Thyroid gland (tissue), 4 donors: ENCODE data around the gene KIF16B. TPM values are rescaled to one million over a fixed set of nuclear protein-coding genes. Genes with fewer than 3 reads are reported as not detected.
"Not testable (repeated sequence)": the region's sequence is repeated elsewhere in the genome, so short reads cannot be mapped to it uniquely, and the experiment has no call there.

Source experiments
- DNase-seq, 2 donors: peaks; one replicate each; pipeline ENCODE4 v3.0.0-alpha.2; 2019
- H3K27ac ChIP-seq, 3 donors: fragments of 200-600 bp; sonication (generic); 1 replicate in 2 of 3; 2 replicates in 1 of 3; pipeline ENCODE4 v1.5.1; 2016 to 2019; ENCODE audit warnings: mild to moderate bottlenecking in 1 of 3, moderate library complexity in 1 of 3
- H3K27me3 ChIP-seq: fragments of 200-600 bp; sonication (generic); one replicate; pipeline ENCODE4 v1.5.1; 2019
- H3K36me3 ChIP-seq, 2 donors: fragments of 200-600 bp; sonication (generic); one replicate each; pipeline ENCODE4 v1.5.1; 2016 to 2019
- H3K4me1 ChIP-seq, 2 donors: fragments of 200-600 bp; sonication (generic); one replicate each; pipeline ENCODE4 v1.5.1; 2017 to 2019
- H3K4me3 ChIP-seq, 3 donors: fragments of 200-600 bp; sonication (generic); replicated peaks in 1 of 3; 1 replicate in 2 of 3; 2 replicates in 1 of 3; pipeline ENCODE4 v1.5.1; 2016; ENCODE audit warnings: mild to moderate bottlenecking in 1 of 3
- H3K9me3 ChIP-seq: fragments of 200-600 bp; sonication (generic); one replicate; pipeline ENCODE4 v1.5.1; 2017
- CTCF ChIP-seq, 6 experiments: fragments of 200-600 bp in 3 of 6; fragments of 450-650 bp in 3 of 6; sonication (generic) in 3 of 6; IDR thresholded peaks; one replicate each; pipeline ENCODE4 v1.5.1; 2016 to 2019; ENCODE audit warnings: antibody characterized with exemption in 6 of 6, mild to moderate bottlenecking in 2 of 6, inconsistent platforms in 1 of 6, moderate library complexity in 1 of 6
- POLR2A ChIP-seq, 2 donors: fragments of 450-650 bp; IDR thresholded peaks; one replicate each; pipeline ENCODE4 v1.6.1; 2017; ENCODE audit warnings: antibody characterized with exemption in 2 of 2, mild to moderate bottlenecking in 2 of 2, moderate library complexity in 1 of 2
- WGBS, 2 donors: methylation state at CpG; one replicate each; pipeline ENCODE4 v1.1.5; 2017; 5-methylcytosine and 5-hydroxymethylcytosine counted together
- intact Hi-C: fragments of 100-400 bp; cut with DNase I; formaldehyde crosslinking; loops from one replicate; pipeline ENCODE4 v1.15.1; 2023
- total RNA-seq, 4 donors: library from RNA; depleted of rRNA; stranded (reverse); fragments of >200 nt; gene quantifications; one replicate each; pipeline ENCODE4 v1.2.3, GENCODE V29; 2016

Gene KIF16B
- total RNA-seq, 4 donors from 2014 or later = 18.5 to 32.8 (median 28.6) TPM

- 82 to 83% methylated on average over 2 of the region's 2 CpGs for WGBS, 2 donors
- DNase-seq = no peak
- H3K36me3 ChIP-seq = no peaks in the 10 kb centered on the region
- peaks cover 5 to 10% of the 10 kb centered on the region in 2 donors for H3K4me1 ChIP-seq
- no peaks in the 10 kb centered on the region for H3K9me3 ChIP-seq
- intact Hi-C loops = no loop called here
- H3K27ac ChIP-seq = no peak overlapping the region
- TF ChIP-seq POLR2A (IDR thresholded peaks at IDR 0.05) (no peak), CTCF (IDR thresholded peaks at IDR 0.05) (no peak)
- no peaks in the 10 kb centered on the region for H3K27me3 ChIP-seq
- no peak overlapping the region for H3K4me3 ChIP-seq
These were observed 311.4 kb downstream of the KIF16B start for GRCh38 chr20:16261733-16262273.

- Histone ChIP-seq H3K27ac (no peak overlapping the region), H3K4me1 (peaks cover 5 to 10% of the 10 kb centered on the region in 2 donors), H3K9me3 (no peaks in the 10 kb centered on the region), H3K36me3 (no peaks in the 10 kb centered on the region), H3K27me3 (no peaks in the 10 kb centered on the region), H3K4me3 (no peak overlapping the region)
- DNase-seq = no peak
- intact Hi-C loops = no loop called here
- WGBS, 2 donors = 94% methylated on average over 7 of the region's 7 CpGs
- TF ChIP-seq CTCF (IDR thresholded peaks at IDR 0.05) = no peak
- no peak for TF ChIP-seq POLR2A (IDR thresholded peaks at IDR 0.05)
These were observed 312.3 kb downstream of the KIF16B start for GRCh38 chr20:16260911-16261310.

GRCh38 chr20:16260133-16260532 is 313.1 kb downstream of the KIF16B start:
- H3K36me3 ChIP-seq, DNase-seq, H3K4me3 ChIP-seq, H3K27me3 ChIP-seq, intact Hi-C loops, H3K9me3 ChIP-seq, H3K27ac ChIP-seq, H3K4me1 ChIP-seq: not testable (repeated sequence)
- 91 to 100% methylated on average over 6 of the region's 12 CpGs for WGBS, 2 donors

GRCh38 chr20:16258766-16259165 is 314.5 kb downstream of the KIF16B start:
- intact Hi-C loops = no loop called here
- no peaks in the 10 kb centered on the region for H3K36me3 ChIP-seq
- DNase-seq = no peak
- TF ChIP-seq CTCF (IDR thresholded peaks at IDR 0.05) (no peak), POLR2A (IDR thresholded peaks at IDR 0.05) (no peak)
- WGBS, 2 donors = 95 to 97% methylated on average over 3 of the region's 3 CpGs
- H3K27ac ChIP-seq = no peak overlapping the region
- no peaks in the 10 kb centered on the region for H3K27me3 ChIP-seq
- H3K4me3 ChIP-seq = no peak overlapping the region
- H3K9me3 ChIP-seq = no peaks in the 10 kb centered on the region
- H3K4me1 ChIP-seq = peaks cover 5 to 10% of the 10 kb centered on the region in 2 donors

- no peak for DNase-seq
- Histone ChIP-seq H3K9me3 (no peaks in the 10 kb centered on the region), H3K27me3 (no peaks in the 10 kb centered on the region), H3K4me3 (no peak overlapping the region), H3K36me3 (no peaks in the 10 kb centered on the region), H3K27ac (no peak overlapping the region), H3K4me1 (peaks cover 5 to 9% of the 10 kb centered on the region in 2 donors)
- no peak for TF ChIP-seq CTCF (IDR thresholded peaks at IDR 0.05)
- TF ChIP-seq POLR2A (IDR thresholded peaks at IDR 0.05) = no peak
- intact Hi-C loops = no loop called here
- WGBS, 2 donors = 88% methylated on average over 2 of the region's 2 CpGs
These were observed 315.3 kb downstream of the KIF16B start for GRCh38 chr20:16257813-16258430.
